Liver (tissue), 3 donors: ENCODE data around the gene FIBP.

Experiments
- ATF3 ChIP-seq: IDR thresholded peaks from 2 replicates; pipeline ENCODE4 v1.6.1; 2016; ENCODE audit warnings: antibody characterized with exemption
- CTCF ChIP-seq: fragments of 150-350 bp; IDR thresholded peaks from 2 replicates; pipeline ENCODE4 v1.5.1; 2017; ENCODE audit warnings: improper control_type of control experiment, low read depth, low read length; ENCODE audit not compliant: missing input control
- FOXA1 ChIP-seq: IDR thresholded peaks from 2 replicates; pipeline ENCODE4 v1.6.1; 2016; ENCODE audit warnings: antibody characterized with exemption
- MAX ChIP-seq: IDR thresholded peaks from 2 replicates; pipeline ENCODE4 v1.6.1; 2016; ENCODE audit warnings: antibody characterized with exemption
- REST ChIP-seq: IDR thresholded peaks from 2 replicates; pipeline ENCODE4 v1.6.1; 2016; ENCODE audit warnings: antibody characterized with exemption, mild to moderate bottlenecking
- RXRA ChIP-seq, 2 donors: IDR thresholded peaks; 2 replicates each; pipeline ENCODE4 v1.6.1; 2017 to 2018; ENCODE audit warnings: antibody characterized with exemption in 2 of 2, mild to moderate bottlenecking in 1 of 2
- YY1 ChIP-seq: IDR thresholded peaks from 2 replicates; pipeline ENCODE4 v1.6.1; 2016; ENCODE audit warnings: antibody characterized with exemption, mild to moderate bottlenecking
- ZBTB33 ChIP-seq: IDR thresholded peaks from 2 replicates; pipeline ENCODE4 v1.6.1; 2016; ENCODE audit warnings: antibody characterized with exemption
- donor health status: healthy.
- donor health status: healthy.

- TF ChIP-seq CTCF, result no peak
- no peak for TF ChIP-seq FOXA1
- no peak for TF ChIP-seq MAX
- TF ChIP-seq RXRA (IDR thresholded peaks at IDR 0.05), result no peak
- no peak for TF ChIP-seq REST
- TF ChIP-seq ATF3, result no peak
- TF ChIP-seq YY1, result peak; percentile 81
- TF ChIP-seq ZBTB33, result no peak
These were observed 30.2 kb upstream of the FIBP start, which contains the start of gene C11orf68 for GRCh38 chr11:65918211-65919140.
